NOMO-1 (cell line): ENCODE data around the gene KAZN.

ENCODE experiments used
- DNase-seq, 2 experiments: peaks; one replicate each; lab custom pipeline; 2025; ENCODE audit not compliant: unreplicated experiment in 2 of 2; lab: John Stamatoyannopoulos, UW

Gene KAZN

DNA sequence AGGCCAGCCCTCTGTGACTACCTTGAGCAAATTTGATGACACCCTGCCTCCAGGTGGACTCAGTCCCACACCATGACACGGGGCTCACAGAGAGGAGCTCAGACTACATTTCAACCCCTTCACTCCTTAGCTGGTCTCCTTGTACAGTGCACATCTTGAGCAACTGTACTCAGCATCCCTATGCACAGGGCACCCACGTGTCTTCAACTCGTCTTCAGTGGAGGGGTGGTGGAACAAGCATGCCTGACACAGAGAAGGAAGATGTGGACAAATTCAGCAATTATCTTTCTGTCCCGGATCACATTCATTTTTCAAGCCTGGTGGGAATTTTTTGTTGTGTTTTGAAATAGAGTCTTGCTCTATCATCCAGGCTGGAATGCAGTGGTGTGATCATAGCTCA lies 213.7 kb downstream of the KAZN start:
- no peak for DNase-seq

DNA sequence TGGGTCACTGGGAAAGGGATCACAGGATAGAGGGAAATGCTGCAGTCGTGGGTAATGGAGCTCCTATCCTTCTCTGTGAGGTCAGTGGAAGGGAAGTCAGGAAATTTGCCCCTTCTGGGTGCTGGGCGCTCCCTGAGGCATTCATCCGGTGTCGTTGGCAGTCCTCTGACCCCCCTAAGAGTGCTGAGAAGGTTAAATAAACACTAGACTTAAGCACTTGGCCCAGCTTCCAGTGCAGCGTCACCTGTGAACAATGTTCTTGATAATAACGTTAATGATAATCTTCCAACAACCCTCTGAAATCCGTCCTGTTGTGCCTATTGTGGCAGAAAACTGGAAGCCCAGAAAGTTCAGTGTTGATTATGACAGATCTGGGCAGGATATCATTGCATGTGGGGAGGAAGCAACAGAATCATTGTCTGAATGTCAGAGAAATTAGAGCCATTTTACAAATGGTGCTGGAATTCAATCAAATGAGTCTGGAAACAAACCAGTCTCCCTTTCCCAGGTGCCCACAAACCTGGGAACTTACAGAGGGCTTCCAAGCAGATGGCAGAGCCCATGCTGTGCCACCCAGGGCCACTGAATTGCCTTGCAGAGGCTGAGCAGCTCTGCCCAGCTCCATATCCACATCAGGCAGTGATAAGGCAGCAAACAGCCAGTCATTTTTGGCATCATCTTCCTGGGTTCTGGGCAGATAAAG lies 216.8 kb downstream of the KAZN start:
- no peak for DNase-seq

DNA sequence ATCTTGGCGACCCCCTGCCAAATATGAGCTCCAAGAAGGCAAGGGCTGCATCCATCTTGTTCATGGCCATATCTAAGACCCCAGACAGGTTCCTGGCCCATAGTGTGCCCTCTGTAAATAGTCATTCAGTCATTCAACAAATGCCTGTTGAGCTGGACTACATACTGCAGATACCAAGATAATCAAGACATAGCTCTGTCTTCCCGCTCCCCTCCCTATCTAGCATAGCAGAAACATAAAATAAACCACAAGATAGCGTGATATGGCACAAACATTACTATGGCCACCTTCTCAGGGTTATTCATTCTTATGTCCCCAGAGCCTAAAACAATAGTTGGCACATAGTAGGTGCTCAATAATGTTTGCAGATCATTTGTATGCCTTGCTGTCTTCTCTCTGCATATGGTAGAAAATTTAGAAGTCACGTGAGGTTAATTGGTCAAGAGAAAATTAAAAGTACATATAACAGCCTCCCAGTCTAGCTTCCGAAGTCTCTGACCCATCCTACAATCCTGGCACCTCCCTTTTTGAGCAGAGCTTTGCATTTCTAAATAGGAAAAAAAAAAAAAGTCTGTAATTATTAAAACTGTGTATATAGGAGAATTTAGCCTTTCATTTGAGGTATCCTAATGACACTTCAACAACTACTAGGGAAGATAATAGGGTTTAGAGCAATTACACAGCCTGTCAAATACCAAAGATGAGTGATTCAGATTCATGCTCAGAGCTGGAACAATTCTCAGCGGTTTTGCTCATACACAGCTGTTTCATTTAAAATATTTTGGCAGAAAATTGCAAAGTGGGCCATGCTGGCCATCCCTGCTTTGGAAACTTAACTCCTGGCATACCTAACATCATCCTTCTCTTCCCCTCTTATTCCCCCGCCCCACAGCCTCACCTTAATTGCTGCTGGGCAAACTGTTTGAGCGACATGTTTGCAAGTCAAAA lies 219.0 kb downstream of the KAZN start:
- DNase-seq = no peak

GRCh38 chr1:14820295-14821085 lies 222.0 kb downstream of the KAZN start:
- no peak for DNase-seq

DNA sequence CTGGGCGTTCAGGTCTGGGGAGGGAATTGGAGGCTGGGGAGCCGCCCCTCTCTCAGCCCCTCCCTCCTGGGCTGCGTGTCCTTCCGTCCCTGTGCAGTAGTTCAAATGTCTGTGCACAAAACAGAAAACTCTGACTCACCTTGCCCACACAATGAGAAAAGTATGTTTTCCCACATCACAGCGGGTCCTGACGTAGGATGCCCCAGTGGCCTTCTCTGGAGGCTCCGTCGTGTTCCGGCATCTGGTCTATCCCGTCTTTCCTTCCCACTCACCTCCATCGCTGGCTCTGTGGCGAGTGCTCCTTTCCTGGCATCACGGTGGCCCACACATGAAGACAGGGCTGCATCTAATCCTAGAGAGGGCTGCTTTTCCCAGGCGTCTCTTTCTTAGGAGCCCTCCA lies 224.0 kb downstream of the KAZN start:
- DNase-seq = no peak

- no peak for DNase-seq
Observed at GRCh38 chr1:14822996-14823395, 224.5 kb downstream of the KAZN start.

- no peak for DNase-seq
Observed at GRCh38 chr1:14824314-14824915, 225.9 kb downstream of the KAZN start.

DNA sequence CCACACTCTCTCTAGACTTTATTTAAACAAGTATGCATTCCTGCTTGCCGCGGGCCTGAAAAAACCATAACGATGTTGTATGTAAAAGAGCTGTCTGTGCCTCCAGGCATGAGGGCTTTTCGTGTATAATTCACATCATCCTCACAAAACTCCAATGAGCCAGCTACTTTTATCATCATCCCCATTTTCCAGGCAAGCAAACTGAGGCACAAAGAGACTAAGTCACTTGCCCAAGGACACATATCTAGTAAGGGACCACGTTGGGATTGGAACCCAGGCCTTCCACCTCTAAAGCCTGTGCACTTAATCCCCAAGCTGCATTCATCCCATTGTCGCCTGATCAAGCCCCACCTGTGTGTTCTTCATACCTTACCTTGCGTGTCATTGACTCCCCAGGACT lies 226.9 kb downstream of the KAZN start:
- no peak for DNase-seq

GRCh38 chr1:14826172-14826636 lies 227.7 kb downstream of the KAZN start:
- DNase-seq = peak in 1 of 2 experiments; percentile 14

DNA sequence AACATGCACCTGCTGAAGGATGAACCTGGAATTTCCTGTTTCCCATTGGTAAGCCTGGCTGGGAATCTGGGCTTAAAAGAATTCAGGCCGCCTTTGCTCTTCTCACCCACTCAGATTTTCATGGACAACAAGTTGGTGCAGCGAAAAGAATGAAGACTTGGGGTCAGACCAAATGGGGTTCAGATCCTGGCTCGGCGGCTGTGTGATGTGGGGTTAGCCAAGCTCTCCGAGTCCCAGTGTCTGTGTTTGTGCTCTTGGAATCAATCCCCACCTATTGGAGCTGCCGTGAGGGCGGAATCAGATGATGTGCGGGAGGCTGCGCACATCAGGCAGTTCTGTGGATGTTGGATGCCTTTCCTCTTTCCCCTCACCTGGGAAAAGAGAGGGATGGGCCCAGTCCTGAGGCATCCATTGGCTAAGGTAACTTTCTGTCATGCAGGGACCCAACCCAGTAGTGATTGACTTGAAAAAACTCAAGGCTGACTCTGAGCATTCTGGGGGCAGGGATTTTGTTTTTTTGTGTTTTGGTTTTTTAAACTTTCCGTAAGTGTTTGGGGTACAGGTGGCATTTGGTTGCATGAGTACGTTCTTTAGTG lies 228.3 kb downstream of the KAZN start:
- no peak for DNase-seq

DNA sequence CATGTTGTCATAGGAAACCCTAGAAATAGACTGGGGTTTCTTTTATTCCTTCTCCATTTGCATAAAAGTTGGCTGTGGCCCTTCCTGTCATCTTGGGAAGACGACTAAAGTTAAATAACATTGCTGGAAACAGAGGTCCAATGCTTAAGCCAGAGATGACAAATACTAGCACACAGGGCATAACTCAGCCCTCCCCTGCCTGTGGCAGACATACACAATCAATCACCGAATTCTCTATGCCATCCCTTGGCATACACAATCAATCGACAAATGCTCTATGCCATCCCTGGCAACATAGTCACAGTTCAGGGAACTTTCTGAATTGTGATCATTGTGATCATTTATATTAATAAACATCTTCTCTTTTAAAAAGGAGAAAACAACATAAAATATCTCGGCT lies 229.4 kb downstream of the KAZN start:
- DNase-seq = no peak

GRCh38 chr1:14828665-14829064 lies 230.2 kb downstream of the KAZN start:
- DNase-seq = no peak

DNA sequence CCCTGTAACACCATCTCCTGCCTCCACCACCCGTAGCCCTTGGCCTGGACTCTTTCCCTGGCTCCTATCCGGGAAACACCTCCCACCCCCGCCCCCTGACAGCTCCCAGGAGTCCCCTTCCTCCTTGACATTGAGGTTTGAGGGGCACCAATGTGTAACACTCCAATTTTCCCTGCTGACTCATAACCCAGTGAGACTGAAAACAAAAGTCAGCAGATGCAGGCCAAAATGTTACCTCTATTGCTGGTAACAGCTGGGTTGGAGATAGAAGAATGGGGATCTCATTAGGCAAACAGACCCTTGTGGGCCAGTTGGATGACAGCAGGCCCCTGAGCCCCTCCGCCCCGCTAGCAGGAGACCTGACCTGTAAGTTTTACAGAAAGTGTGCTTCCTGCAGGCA lies 237.2 kb downstream of the KAZN start:
- DNase-seq = no peak

DNA sequence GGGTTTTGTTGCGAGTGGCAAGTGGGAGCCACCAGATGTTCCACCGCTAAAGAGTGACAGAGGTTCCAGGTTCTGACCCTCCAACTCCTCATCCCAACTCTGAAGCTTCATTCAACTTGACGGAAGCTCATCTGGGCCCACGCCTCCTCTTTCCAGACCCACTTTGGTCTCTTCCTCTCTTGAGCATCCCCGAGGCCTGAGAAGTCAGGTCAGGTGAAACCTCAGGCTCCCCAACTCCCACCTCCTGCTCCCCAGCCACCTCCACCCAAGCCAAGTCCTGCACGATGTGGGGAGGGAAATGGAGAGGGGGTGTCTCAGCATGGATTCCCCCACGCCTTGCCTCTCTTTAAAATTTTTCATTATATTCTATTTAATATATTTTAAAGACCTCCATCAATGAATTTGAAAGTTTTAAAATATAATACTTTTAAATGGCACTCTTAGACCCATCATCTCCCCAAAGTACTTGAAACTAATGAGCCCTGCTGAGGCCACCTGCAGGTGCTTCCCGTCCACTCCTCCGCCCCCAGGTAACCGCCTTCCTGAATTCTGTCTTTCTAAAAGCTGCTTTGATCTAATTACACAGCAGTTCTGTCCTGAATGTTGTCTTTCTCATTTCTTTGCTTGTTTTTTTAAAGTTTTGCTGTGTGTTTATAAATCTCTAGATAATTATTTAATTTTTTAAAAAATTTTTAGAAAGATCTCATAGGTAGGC lies 238.1 kb downstream of the KAZN start:
- DNase-seq = no peak

DNA sequence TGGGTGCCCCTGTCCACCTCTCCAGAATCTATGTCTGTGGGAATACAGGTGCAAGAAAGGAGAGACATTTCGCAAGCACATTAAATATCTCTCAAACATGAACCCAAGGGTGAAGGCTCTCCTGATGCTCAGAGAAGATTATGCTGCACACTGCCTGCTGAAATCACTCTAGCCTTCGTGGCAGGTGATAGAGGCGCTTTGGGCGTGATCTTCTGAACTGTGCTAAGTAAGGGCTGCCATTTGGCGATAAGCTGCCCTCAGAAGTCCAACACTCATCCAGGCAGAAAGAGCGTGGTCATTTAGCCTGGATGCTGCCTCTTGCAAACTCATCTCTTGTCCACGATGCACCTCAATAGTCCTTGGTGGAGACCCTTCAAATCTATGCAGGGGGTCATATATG lies 241.9 kb downstream of the KAZN start:
- DNase-seq = no peak

DNA sequence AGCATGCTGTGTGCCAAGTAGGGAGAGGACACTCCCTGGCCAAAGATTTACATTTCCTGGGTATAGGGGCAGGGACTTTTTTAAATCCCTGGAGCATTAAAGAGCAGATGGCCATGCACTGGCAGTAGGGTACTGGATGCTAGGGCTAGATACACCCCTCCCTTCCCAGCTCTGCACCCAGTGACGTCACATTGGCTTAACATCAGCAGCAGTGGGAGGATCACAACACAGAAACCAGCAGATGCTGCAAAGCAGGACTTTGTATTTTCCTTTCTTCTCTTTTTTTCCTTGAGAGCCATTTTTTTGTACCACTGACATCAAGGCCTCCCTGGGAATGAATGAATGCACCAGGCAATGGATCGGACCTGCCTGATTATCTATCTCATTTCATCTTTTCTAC lies 243.0 kb downstream of the KAZN start:
- no peak for DNase-seq

DNA sequence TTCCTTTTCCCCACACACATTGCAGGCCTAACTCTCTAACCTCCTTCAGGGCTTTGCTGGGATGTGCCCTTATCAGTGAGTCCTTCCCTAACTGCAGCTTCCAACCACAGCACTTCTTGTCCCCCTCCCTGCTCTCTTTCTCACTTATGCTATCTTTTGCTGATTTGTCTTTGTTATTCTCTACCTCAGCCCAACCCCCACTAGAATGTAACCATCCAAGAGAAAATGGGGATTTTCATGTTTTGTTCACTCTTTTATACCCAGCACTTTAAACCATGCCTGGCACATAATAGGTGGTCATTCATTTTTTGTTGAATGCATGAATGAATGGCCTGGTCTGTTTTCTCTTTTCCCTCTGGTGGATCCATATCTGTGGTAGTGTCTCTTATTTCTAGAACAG lies 243.5 kb downstream of the KAZN start:
- DNase-seq = no peak

DNA sequence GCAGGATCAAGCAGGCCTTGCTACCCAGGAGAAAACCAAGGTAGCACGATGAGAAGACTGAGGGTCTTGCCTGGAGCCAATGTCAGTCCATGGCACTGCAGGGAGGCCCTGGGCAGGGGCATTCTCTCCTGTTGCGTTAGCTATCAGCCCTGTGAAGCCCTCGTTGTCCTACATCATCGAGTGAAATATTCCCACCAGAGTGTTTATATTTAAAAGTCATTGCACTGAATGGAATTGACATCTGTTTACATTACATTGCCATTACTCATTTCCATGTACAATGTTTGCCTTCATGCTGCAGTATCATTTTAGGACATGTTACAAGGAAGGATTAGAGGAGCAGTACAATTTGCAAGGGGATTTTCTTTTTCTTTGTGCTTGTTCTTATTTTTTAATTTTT lies 243.9 kb downstream of the KAZN start:
- no peak for DNase-seq

DNA sequence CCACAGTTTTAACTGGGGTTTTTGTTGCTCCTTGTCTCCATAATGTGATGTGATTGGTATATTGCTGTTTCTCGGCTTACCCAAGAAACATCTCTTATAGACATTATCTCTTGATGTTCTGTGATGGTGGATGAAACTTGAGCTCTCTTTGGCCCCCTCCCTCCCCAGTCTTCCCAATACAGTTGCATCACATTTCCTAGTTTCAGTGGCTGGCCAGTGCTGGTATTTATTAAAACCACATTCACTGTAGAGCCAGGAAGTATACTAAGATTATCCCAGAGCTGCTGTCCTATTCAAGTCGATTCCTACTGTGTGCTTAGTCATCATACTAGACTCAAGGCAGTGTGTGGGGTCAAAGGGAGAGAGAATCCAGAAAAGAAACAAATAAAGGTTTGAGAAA lies 244.4 kb downstream of the KAZN start:
- no peak for DNase-seq

DNA sequence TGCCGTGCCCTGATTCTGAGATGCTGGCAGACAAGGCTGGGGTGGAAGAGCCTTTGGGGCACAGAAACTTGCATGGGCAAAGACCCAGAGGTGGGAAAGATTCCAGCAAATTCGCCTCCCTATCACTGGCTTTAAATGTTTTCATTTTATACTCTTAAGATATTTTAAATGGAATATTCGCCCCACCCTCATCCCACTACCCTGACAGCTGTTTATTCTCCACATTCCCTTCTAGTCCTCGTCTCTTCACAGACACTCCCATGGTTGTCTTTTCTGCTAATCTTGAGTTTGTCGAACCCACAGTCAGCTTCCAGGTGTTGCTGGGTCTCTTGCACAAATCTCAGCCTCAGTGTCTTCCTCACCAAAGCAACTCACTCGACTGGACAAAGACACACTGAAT lies 245.0 kb downstream of the KAZN start:
- no peak for DNase-seq
